HuH-7 (cell line): ENCODE data around the gene HHLA2.

Experiments
- DNase-seq: peaks from one replicate; pipeline ENCODE4 v3.0.0; 2011; ENCODE audit warnings: low spot score

Gene HHLA2

GRCh38 chr3:108300103-108300849 is 3.9 kb downstream of the HHLA2 start:
- DNase-seq: no peak

- no peak for DNase-seq
Measured at GRCh38 chr3:108301695-108302404, 5.5 kb downstream of the HHLA2 start.

GRCh38 chr3:108302570-108302969 is 6.2 kb downstream of the HHLA2 start:
- DNase-seq: no peak

GRCh38 chr3:108305484-108306172 is 9.3 kb downstream of the HHLA2 start:
- DNase-seq: no peak

- DNase-seq: no peak
Measured at GRCh38 chr3:108311797-108312196, 15.4 kb downstream of the HHLA2 start.

- DNase-seq: no peak
Measured at GRCh38 chr3:108312656-108313055, 16.3 kb downstream of the HHLA2 start.

- DNase-seq: no peak
Measured at GRCh38 chr3:108315767-108316301, 19.5 kb downstream of the HHLA2 start.

- no peak for DNase-seq
Measured at GRCh38 chr3:108319428-108320082, 23.2 kb downstream of the HHLA2 start.

GRCh38 chr3:108320746-108321350 is 24.5 kb downstream of the HHLA2 start:
- DNase-seq: no peak

GRCh38 chr3:108322352-108322751 is 26.0 kb downstream of the HHLA2 start:
- DNase-seq: no peak

GRCh38 chr3:108324177-108324576 is 27.8 kb downstream of the HHLA2 start:
- DNase-seq: no peak

GRCh38 chr3:108327168-108327567 is 30.8 kb downstream of the HHLA2 start:
- DNase-seq: no peak

- DNase-seq: no peak
Measured at GRCh38 chr3:108328821-108329486, 32.6 kb downstream of the HHLA2 start.

GRCh38 chr3:108329508-108329907 is 33.2 kb downstream of the HHLA2 start:
- no peak for DNase-seq

GRCh38 chr3:108329947-108330346 is 33.6 kb downstream of the HHLA2 start:
- DNase-seq: no peak

GRCh38 chr3:108331792-108332191 is 35.4 kb downstream of the HHLA2 start:
- DNase-seq: no peak

- DNase-seq: no peak
Measured at GRCh38 chr3:108333961-108334360, 37.6 kb downstream of the HHLA2 start.

- no peak for DNase-seq
Measured at GRCh38 chr3:108334701-108335100, 38.4 kb downstream of the HHLA2 start.

GRCh38 chr3:108338901-108339545 is 42.7 kb downstream of the HHLA2 start:
- no peak for DNase-seq

GRCh38 chr3:108341911-108342310 is 45.6 kb downstream of the HHLA2 start:
- DNase-seq: no peak
